C4-2B (cell line): ENCODE data around the gene FAM120B.
"Not testable (repeated sequence)": the region's sequence is repeated elsewhere in the genome, so short reads cannot be mapped to it uniquely, and the experiment has no call there.

Experiments
- H3K27ac ChIP-seq: fragments of 450-650 bp; 2 replicates; pipeline ENCODE4 v1.5.1; 2017
- CTCF ChIP-seq: fragments of 450-650 bp; conservative IDR thresholded peaks from 2 replicates; pipeline ENCODE4 v1.5.1; 2017; ENCODE audit warnings: mild to moderate bottlenecking
- ZFX ChIP-seq: fragments of 450-650 bp; IDR thresholded peaks from 2 replicates; pipeline ENCODE4 v1.6.1; 2017

The FAM120B gene

GRCh38 chr6:170344631-170345576 lies 38.3 kb downstream of the FAM120B start:
- H3K27ac ChIP-seq = peak overlapping the region; percentile 19; the same call in 1 of the 2 replicates
- no peak for TF ChIP-seq ZFX
- TF ChIP-seq CTCF = no peak

GRCh38 chr6:170345662-170346061 lies 39.1 kb downstream of the FAM120B start:
- no peak overlapping the region for H3K27ac ChIP-seq
- TF ChIP-seq ZFX (no peak), CTCF (no peak)

GRCh38 chr6:170346649-170347048 lies 40.1 kb downstream of the FAM120B start:
- TF ChIP-seq CTCF = no peak
- no peak for TF ChIP-seq ZFX
- no peak overlapping the region for H3K27ac ChIP-seq

- no peak for TF ChIP-seq CTCF
- no peak for TF ChIP-seq ZFX
- H3K27ac ChIP-seq = no peak overlapping the region
Measured at GRCh38 chr6:170347091-170347490, 40.5 kb downstream of the FAM120B start.

- no peak overlapping the region for H3K27ac ChIP-seq
- TF ChIP-seq ZFX = no peak
- no peak for TF ChIP-seq CTCF
Measured at GRCh38 chr6:170347975-170348374, 41.4 kb downstream of the FAM120B start.

- not testable (repeated sequence) for H3K27ac ChIP-seq
Measured at GRCh38 chr6:170351456-170351855, 44.9 kb downstream of the FAM120B start.

- H3K27ac ChIP-seq = not testable (repeated sequence)
Measured at GRCh38 chr6:170355190-170355589, 48.6 kb downstream of the FAM120B start.

- no peak overlapping the region for H3K27ac ChIP-seq
- TF ChIP-seq ZFX = no peak
- no peak for TF ChIP-seq CTCF
Measured at GRCh38 chr6:170355661-170356060, 49.1 kb downstream of the FAM120B start.
